Activated CD4-positive, alpha-beta T cell treated with anti-CD3 and anti-CD28 coated beads, Interleukin-10, Interleukin-2, amounts not matched to agents 100 ng/mL and 50 ng/mL, durations not matched to agents 16 hours and 8 hours (primary cell): ENCODE measurements around the gene AGFG1.
"Not testable (repeated sequence)": the region's sequence is repeated elsewhere in the genome, so short reads cannot be mapped to it uniquely, and the experiment has no call there.

ENCODE experiments used
- DNase-seq: peaks from one replicate; pipeline ENCODE4 v3.0.0-alpha.2; 2020

AGFG1 gene

DNA sequence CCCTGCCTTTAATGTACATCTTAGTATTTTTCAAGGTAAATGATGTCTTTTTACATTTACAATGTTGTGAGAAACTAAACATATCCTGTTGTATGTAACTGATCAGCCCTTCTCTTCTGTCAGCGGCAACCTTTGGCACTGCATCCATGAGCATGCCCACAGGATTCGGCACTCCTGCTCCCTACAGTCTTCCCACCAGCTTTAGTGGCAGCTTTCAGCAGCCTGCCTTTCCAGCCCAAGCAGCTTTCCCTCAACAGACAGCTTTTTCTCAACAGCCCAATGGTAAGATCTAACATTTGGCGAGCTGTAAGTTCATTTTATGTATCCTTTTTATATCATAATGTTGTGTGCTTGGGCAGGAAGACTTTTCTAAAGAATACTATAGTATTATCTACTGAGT, 79.9 kb downstream of the AGFG1 start:
- DNase-seq: no peak

GRCh38 chr2:227562581-227562980, 90.6 kb downstream of the AGFG1 start:
- DNase-seq: no peak

DNA sequence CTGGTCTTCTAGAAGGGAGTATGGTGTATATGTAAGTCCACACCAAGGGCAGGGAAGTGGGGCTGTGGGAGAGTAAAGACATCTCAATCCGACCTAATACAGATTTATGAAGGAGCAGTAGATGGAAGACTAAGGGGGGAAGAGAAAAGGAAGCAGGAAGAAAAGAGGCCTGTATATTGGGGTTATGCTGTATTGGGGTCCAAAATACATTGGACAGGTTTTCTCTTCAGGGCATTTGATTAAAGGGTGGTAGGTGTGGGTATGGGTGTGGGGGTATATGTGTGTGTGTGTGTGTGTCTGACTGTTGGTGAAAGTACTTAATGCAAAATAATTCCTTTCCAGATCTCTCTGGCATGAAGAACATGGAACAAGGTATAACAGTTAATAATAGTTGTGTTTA, 93.1 kb downstream of the AGFG1 start:
- no peak for DNase-seq

DNA sequence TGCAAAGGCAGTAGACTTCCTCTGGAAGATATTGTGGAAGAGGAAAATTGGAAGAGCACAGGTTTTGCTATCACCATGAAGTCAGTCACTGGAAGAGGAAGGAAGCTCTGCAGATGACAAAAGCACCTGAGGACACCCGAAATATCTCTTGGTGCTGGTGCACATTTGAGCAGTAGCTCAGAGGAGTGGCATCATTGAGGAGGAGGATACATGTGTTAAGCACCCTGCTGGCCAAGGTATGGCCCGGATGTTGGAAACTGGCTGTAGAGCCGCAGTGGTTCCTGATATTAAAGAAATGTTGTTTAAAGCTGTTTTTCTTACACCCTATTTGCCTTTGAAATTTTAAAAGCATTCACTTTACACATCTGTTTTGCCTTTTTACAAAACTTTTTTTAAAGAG, 94.1 kb downstream of the AGFG1 start:
- no peak for DNase-seq

GRCh38 chr2:227568852-227569169, 96.9 kb downstream of the AGFG1 start:
- no peak for DNase-seq

GRCh38 chr2:227570615-227571014, 98.7 kb downstream of the AGFG1 start:
- no peak for DNase-seq

DNA sequence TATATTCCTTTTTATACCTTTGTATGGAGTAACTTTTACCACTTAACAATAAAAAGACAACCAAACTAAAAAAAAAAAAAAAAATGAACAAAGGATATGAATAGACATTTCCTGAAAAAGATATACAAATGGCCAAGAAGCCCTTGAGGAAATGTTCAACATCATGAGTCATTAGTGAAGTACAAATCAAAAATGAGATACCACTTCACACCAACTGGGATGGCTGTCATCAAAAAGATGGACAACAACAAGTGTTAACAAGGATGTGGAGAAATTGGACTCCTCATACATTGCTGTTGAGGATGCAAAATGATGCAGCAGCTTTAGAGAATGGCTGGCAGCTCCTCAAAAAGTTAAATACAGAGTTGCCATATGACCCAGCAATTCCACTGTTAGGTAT, 104.2 kb downstream of the AGFG1 start:
- DNase-seq: no peak

GRCh38 chr2:227576812-227577211, 104.9 kb downstream of the AGFG1 start:
- DNase-seq: no peak

DNA sequence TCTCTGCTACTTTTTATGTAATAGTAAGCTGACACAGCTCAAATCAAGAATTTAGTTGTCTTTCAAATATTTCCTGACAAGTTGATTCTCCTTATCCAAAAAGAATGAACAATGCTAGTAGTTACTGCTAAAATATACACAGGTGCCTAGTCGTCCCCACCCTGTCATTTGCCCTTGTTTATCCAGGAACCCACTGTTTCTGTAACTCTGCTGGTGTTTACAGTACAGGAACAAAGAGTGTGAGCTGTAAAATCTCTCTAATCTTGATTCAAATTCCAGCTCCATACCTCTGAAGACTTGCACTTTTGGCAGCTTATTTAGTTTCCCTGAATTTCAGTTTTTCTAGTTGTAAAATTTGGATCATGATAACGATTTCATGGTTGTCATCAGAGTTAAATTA, 105.6 kb downstream of the AGFG1 start:
- no peak for DNase-seq

GRCh38 chr2:227578642-227579041, 106.7 kb downstream of the AGFG1 start:
- no peak for DNase-seq

DNA sequence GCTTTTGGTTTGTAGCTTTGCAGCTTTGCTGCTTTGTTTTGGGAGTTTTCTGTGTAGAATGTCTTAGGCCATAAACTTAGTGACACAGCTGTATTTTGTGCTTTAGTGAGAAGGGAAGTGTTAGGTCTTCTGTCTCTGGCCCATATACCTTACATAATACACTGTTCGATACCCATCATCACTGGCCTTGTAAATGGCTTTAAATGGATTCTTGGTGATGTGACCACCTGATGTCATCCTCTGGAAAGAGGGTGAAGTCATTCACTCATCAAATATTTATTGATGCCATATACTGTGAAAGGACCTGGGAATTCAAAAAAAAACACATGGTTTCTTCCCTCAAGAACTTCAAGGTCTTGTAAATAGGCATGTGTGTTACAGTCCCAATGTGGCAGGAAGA, 107.8 kb downstream of the AGFG1 start:
- DNase-seq: no peak

GRCh38 chr2:227582369-227582768, 110.4 kb downstream of the AGFG1 start:
- DNase-seq: no peak

- no peak for DNase-seq
Observed at GRCh38 chr2:227592694-227593387, 120.9 kb downstream of the AGFG1 start.

DNA sequence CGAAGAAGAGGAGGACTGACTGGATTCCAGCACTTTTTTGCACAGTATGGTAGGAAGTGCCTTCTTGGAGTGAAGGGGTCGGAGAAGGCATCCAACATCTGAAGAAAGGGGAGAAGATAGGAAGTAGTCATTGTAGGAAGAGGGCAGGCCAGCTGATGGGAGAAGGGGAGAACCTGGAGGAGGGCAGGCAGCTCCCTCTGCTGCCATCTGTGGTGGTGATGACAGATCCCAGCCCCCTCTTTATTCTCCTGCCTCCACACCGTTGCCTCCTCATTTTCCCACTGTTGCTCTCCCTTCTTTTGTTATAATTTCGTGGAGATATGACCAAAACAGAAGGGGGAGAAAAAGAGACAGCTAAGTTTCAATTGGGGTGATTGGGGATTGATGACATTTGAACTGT, 123.8 kb downstream of the AGFG1 start:
- no peak for DNase-seq

DNA sequence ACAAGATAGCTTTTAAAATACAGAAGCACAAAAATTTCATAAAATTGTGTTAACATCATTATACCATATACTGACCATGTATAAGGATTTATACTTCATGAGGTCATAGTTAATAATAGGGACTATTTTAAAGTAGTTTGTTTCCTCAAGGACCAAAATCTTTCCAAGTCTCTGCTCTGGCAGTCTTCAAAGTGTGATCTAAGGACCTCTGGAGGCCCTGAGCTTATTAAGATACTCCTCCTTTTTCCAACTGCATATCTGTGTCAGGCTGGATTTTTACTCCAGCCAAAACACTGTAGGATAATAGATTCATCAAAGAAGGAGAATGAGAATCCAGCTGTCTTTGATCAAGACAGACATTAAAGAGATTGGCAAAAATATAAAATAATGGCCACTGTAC, 125.1 kb downstream of the AGFG1 start:
- DNase-seq: no peak

GRCh38 chr2:227597998-227598397, 126.0 kb downstream of the AGFG1 start:
- DNase-seq: no peak

- not testable (repeated sequence) for DNase-seq
Observed at GRCh38 chr2:227598835-227599503, 127.0 kb downstream of the AGFG1 start, which contains the start of gene SCYGR2. SCYGR2 (plus strand) TSS chr2:227598893; CDS start chr2:227598893, 0 bp downstream.

- no peak for DNase-seq
Observed at GRCh38 chr2:227602358-227602757, 130.4 kb downstream of the AGFG1 start.

DNA sequence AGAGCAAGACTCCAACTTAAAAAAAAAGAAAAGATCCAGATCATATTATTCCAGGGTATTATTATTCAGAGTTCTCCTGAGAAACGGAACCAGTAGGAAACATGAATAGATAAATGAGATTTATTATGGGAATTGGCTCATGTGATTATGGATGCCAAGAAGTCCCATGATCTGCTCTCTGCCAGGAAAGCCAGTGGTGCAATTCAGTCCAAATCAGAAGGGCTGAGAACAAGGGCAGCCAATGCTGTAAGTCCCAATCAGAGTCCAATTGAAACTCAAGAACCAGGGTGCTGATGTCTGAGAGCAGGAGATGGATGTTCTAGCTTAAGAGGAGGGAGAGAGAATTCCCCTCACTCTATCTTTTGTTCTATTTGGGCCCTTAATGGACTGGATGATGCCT, 134.5 kb downstream of the AGFG1 start:
- DNase-seq: no peak

DNA sequence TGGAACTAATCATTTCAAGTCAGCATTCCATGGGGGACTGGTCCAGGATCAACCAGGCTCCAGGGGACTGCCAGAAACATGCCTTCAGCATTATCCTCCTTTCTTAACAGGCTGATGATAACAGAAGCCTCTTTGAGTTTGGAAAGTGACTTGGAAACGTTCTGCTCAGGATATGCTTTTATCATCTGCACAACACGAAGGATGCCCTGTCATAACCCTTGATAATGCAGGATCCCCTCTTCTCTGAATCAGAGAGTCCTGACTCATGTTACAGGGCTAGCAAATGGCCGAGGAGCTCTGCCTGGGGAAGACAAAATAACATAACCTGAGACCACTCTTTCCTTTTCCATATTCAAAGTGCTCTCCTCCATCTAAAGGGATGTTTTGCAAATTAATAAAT, 136.0 kb downstream of the AGFG1 start:
- DNase-seq: no peak

GRCh38 chr2:227608561-227609338, 136.8 kb downstream of the AGFG1 start:
- no peak for DNase-seq

DNA sequence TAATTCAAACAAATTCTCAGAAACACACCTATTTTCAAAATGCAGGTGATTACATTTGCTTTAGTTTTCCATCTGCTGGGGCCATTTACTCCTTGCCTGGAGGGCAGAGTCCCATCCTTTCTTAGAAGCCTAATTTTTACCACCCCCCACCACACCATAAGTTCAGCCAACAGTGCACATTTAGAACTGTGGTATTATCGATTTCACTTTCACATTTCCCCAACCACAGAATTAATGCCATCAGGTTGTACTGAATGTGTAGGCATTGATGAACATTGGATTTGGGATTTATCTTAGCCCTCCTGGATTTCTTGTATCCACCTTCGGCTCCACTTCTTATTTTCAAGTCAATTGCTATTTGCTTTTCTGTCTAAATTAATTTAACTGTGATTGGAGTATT, 138.2 kb downstream of the AGFG1 start:
- no peak for DNase-seq
